Thoracic aorta (tissue), 2 donors: Measurements from ENCODE around the gene DAAM1. TPM values are rescaled to one million over a fixed set of nuclear protein-coding genes. Genes with fewer than 3 reads are reported as not detected.

Source experiments
- ATAC-seq: fragments of 150-250 bp; one replicate; pipeline ENCODE4 v1.8.0; 2017; ENCODE audit warnings: low read depth; ENCODE audit not compliant: insufficient number of reproducible peaks, low FRiP score
- DNase-seq: peaks from one replicate; pipeline ENCODE4 v3.0.0-alpha.2; 2020; ENCODE audit warnings: low spot score
- H3K27ac ChIP-seq, 2 donors: fragments of 200-600 bp; sonication (generic); 1 replicate in 1 of 2; 2 replicates in 1 of 2; pipeline ENCODE4 v1.5.1; 2016; ENCODE audit warnings: mild to moderate bottlenecking in 2 of 2, moderate library complexity in 2 of 2
- H3K27me3 ChIP-seq: fragments of 200-600 bp; sonication (generic); replicated peaks from 2 replicates; pipeline ENCODE4 v1.6.0; 2016; ENCODE audit warnings: mild to moderate bottlenecking; ENCODE audit not compliant: insufficient read depth
- H3K36me3 ChIP-seq: fragments of 200-600 bp; sonication (generic); one replicate; pipeline ENCODE4 v1.5.1; 2016
- H3K4me1 ChIP-seq, 2 donors: fragments of 200-600 bp; sonication (generic); 1 replicate in 1 of 2; 2 replicates in 1 of 2; pipeline versions ENCODE4 v1.5.1 to v1.6.0; 2016; ENCODE audit warnings: low read depth in 2 of 2, mild to moderate bottlenecking in 1 of 2; ENCODE audit not compliant: control insufficient read depth in 1 of 2
- H3K4me3 ChIP-seq: fragments of 200-600 bp; sonication (generic); 2 replicates; pipeline ENCODE4 v1.5.1; 2016; ENCODE audit warnings: mild to moderate bottlenecking
- H3K9me3 ChIP-seq: fragments of 200-600 bp; sonication (generic); 2 replicates; pipeline ENCODE4 v1.5.1; 2016
- total RNA-seq, 2 donors: library from RNA; depleted of rRNA; stranded (reverse); fragments of >200 nt; gene quantifications; one replicate each; pipeline versions ENCODE4 v1.1.0 to v1.2.3, GENCODE V29; 2016
- TF ChIP-seq, protein P1 (sequence below): fragments of 200-600 bp; sonication (generic); IDR thresholded peaks from one replicate; pipeline ENCODE4 v1.5.1; 2019; ENCODE audit warnings: antibody characterized with exemption

Gene DAAM1
- total RNA-seq, 2 donors from 2014 or later, result 35.9 to 56.6 TPM

DNA sequence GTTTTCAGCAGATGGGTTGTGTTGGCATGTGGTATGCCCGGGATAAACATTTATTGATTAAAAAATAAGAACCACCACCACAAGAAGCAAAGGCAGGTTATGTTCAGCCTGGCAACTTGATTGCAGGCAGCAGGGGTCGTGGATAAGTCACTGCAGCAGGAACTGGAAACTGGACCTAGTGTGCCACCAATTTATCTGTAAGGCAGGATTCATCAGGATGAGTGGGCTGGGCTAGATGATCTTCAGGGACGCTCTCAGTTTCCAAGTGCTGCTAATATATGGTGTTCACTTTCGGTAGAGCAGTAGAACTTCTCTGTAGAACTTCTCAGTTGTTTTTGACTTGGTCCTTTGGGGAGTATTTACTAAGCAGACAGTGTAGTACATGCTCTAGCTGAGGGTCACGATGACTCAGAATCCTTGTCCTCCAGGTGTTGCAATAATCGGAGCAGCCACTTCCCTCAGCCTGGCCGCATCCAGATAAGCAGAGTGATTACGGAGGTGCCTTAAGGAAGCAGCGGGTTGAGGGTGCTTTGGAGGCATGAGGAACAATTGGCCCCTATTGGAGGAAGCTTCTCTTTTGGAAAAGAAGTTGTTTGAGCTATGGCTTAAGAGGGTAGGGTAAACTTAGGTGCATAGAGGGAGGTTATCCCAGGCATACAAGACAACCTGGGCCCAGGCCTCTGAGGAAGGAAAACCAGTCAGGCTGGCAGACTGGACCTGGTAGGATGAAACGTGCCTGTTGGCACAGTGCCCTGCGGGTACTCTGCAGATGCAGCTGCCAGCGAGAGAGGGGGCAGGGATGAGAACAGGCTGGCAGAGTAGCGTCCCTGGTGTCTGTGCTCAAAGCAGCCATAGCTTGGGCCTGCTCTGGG is 172.7 kb downstream of the DAAM1 start:
- no peak for DNase-seq
- peaks cover 40 to 76% of the 10 kb centered on the region in 2 donors for H3K4me1 ChIP-seq
- TF ChIP-seq, protein P1, sequence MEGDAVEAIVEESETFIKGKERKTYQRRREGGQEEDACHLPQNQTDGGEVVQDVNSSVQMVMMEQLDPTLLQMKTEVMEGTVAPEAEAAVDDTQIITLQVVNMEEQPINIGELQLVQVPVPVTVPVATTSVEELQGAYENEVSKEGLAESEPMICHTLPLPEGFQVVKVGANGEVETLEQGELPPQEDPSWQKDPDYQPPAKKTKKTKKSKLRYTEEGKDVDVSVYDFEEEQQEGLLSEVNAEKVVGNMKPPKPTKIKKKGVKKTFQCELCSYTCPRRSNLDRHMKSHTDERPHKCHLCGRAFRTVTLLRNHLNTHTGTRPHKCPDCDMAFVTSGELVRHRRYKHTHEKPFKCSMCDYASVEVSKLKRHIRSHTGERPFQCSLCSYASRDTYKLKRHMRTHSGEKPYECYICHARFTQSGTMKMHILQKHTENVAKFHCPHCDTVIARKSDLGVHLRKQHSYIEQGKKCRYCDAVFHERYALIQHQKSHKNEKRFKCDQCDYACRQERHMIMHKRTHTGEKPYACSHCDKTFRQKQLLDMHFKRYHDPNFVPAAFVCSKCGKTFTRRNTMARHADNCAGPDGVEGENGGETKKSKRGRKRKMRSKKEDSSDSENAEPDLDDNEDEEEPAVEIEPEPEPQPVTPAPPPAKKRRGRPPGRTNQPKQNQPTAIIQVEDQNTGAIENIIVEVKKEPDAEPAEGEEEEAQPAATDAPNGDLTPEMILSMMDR, result no peak
- no peak overlapping the region for H3K4me3 ChIP-seq
- no peaks in the 10 kb centered on the region for H3K9me3 ChIP-seq
- no peak for ATAC-seq
- no peaks in the 10 kb centered on the region for H3K27me3 ChIP-seq
- peaks cover 4% of the 10 kb centered on the region for H3K36me3 ChIP-seq
- H3K27ac ChIP-seq, result peak overlapping the region; percentile 35

DNA sequence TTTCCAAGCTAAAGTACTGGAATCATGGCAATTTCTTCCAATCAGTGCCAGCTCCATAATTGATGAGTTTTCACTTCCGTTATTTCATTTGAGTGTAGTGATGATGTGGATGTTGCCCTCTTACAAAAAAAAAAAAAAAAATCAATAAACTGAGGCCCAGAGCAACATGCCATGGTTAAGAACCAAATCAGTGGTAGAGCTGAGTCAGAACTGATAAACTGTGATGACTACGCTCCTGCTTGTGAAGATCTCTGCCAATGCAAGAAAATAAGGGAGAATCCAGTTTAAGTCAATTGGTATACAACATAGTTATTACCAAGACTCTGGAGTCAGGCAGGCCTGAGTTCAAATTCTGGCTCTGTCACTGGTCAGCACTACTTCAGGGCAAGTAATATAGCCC is 174.0 kb downstream of the DAAM1 start:
- Histone ChIP-seq H3K27ac (peak overlapping the region; percentile 10 to 54), H3K9me3 (no peaks in the 10 kb centered on the region), H3K36me3 (peaks cover 3% of the 10 kb centered on the region), H3K4me3 (no peak overlapping the region), H3K4me1 (peaks cover 40 to 68% of the 10 kb centered on the region in 2 donors), H3K27me3 (no peaks in the 10 kb centered on the region)
- TF ChIP-seq, protein P1, result no peak
- ATAC-seq, result no peak
- no peak for DNase-seq

- peak overlapping the region; percentile 43 to 54 for H3K27ac ChIP-seq
- peaks cover 28 to 56% of the 10 kb centered on the region in 2 donors for H3K4me1 ChIP-seq
These were observed 175.2 kb downstream of the DAAM1 start for GRCh38 chr14:59363531-59364226.

DNA sequence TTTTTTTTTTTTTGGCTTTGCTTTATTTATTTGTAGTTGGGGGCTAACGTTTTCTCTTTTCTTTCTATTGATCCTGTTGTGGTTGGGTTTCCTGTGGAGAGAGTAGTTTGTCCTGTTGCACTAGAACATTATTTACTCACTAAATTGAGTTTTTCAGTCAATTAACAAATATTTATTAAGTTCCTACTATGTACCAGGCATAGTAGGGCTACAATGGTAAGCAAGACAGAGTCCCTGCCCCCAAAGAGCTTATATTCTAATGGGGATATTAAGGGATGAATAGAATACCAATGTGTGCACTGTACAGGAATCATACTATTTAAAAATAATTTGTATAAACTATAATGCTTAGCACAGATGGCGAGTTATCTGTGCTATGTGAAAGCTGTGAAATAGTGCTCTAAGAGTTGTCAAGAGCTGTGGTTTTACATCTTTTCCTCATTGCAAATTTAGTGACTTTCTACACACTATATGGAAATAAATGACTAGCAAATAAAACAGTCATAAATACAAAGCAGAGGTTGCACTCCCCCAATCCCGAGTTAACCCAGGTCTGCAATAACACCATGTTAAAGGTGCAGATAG is 181.8 kb downstream of the DAAM1 start:
- Histone ChIP-seq H3K27ac (no peak overlapping the region), H3K4me1 (peaks cover 0 to 13% of the 10 kb centered on the region in 2 donors), H3K27me3 (no peaks in the 10 kb centered on the region), H3K4me3 (no peak overlapping the region), H3K36me3 (peaks cover 10% of the 10 kb centered on the region), H3K9me3 (no peaks in the 10 kb centered on the region)
- DNase-seq (no peak), ATAC-seq (no peak)
- TF ChIP-seq, protein P1, result no peak

More at GRCh38 chr14:59363531-59364226, 175.2 kb downstream of the DAAM1 start:
- Histone ChIP-seq H3K36me3 (peaks cover 10% of the 10 kb centered on the region), H3K9me3 (no peaks in the 10 kb centered on the region), H3K4me3 (no peak overlapping the region), H3K27me3 (no peaks in the 10 kb centered on the region)
- no peak for ATAC-seq
- DNase-seq, result no peak
- TF ChIP-seq, protein P1, result no peak

GRCh38 chr14:59371771-59372170 is 183.3 kb downstream of the DAAM1 start:
- TF ChIP-seq, protein P1, result no peak
- Histone ChIP-seq H3K4me3 (no peak overlapping the region), H3K36me3 (peaks cover 10% of the 10 kb centered on the region), H3K9me3 (no peaks in the 10 kb centered on the region), H3K4me1 (peaks cover 0 to 13% of the 10 kb centered on the region in 2 donors), H3K27me3 (no peaks in the 10 kb centered on the region), H3K27ac (peak overlapping the region in 1 of 2 donors; percentile 2)
- no peak for ATAC-seq
- no peak for DNase-seq
